NCI-H1930 (cell line): ENCODE results near the gene PCBP3.
"Not testable (repeated sequence)": the region's sequence is repeated elsewhere in the genome, so short reads cannot be mapped to it uniquely, and the experiment has no call there.

Experiments used
- DNase-seq, 2 experiments: peaks; one replicate each; lab custom pipeline; 2025; lab: John Stamatoyannopoulos, UW

The PCBP3 gene

DNA sequence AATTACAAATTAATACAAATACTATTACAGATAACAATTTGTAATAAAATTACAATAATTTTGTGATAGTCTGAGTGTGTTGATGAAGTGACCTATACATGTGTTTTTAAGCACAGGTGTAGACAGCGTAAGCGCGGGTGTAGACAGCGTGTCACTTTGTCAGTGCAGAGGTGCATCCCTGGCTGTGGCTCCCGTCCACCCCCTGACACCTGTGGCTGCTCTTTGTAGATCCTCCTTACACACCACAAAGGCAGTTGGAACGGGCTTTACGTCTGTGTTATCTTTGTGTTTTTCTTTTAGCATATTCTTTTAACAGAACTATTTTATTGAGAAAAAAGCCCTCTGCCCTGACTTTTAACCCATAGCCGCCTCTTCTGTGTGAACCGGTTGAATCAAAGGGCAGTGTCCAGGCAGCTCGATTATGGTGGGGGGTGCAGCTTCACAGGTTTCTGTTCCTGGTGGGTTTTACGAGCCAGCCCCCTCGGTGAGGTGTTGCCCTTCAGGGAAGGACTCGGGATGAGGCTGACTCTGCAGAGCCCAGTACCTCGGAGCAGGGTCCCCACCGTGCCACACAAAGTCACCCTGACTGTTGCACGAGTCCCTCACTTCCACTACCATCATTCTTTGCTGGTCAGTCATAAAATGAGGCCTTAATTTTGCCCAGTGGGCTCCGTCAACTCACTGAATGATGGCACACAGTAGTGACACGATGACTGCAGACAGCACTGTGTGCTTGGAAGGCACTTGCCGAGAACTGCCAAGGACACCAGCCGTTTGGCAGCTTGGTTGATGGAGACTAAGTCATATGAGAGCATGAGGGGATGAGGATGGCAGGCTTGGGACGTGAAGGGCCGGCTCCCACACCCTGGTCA is 251.6 kb downstream of the PCBP3 start:
- DNase-seq: no peak

DNA sequence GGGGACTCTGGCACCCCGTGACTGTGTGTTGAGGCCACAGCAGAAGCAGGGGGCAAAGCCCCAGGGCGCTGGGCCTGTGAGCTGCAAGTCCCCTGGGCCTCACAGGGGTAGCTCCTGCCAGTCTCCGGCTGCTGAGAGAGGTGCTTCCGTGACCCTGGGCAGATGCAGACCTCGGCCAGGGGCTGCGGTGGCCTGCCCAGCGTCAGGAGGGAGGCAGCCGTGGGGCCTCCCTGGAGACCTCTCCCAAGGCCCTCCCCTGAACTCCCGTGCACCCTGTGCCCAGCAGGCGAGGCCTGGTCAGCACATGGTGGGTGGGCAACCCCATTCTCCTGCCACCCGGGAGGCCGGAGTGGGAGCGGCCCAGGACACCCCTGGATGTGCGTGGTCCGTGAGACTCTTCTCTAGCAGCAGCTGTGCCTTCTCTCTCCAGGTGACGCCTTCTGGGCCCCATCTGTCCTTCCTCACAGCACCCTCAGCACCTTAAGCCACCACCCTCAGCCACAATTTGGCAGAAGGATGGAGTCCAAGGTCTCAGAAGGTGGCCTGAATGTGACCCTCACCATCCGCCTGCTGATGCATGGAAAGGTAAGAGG is 252.3 kb downstream of the PCBP3 start:
- no peak for DNase-seq

DNA sequence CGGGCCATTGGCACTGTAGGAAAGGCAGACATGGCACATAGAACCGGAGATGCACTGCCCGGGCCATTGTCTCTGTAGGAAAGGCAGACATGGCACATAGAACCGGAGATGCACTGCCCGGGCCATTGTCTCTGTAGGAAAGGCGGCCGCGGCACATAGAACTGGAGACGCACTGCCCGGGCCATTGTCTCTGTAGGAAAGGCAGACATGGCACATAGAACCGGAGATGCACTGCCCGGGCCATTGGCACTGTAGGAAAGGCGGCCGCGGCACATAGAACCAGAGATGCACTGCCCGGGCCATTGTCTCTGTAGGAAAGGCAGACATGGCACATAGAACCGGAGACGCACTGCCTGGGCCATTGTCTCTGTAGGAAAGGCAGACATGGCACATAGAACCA is 252.9 kb downstream of the PCBP3 start:
- DNase-seq: not testable (repeated sequence)

DNA sequence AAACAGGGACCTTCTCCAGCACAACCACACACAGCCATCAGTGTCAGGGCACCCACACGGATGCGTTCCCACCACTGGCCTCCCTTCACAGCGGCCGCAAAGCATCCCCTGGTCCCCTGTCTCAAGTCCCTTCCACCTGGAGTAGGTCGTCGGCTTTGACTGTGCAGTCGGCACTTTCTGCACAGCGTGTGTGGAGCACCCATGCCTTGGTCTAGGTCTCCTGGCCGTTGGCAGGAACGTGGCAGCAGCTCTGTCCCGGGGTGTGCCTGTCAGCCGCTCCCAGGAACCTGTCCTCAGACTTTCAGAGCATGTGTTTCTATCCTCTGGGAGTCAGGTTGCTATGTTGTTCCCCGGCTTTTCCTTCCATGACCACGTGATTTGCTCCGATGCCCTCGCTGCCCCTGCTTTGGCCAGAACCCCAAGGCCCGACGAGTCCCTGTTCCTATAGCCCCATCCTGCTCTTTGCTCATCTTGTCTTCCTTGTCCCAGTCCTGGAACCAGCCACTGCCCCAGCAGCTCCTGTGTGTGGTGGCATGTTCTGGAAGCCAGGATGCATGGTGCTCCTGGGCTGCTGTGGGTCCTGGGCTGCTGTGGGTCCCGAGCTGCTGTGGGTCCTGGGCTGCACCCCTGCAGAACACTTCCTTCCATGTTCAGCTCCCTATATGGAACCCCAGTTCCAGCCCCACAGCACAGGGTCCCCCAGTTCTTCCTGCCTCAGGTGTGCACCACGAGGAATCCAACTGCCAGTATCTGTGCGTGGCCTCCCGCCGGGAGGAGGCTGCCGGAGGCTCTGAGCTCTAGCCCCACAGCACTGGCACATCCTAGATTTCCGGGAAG is 253.9 kb downstream of the PCBP3 start:
- no peak for DNase-seq

DNA sequence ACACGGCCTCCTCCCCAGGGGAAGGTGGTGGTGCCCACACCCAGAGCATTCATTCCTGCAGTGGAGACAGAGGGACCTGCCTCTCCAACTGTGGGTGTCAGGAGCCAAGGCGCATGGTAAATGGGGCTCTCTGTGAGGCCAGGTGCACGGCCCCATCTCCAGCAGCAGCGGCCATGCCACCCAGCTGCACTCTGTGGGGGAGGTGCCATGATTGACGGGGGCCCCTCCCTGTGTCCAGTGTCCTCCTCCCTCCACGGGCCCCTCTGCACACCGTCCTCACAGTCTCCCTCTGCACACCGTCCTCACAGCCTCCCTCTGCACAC is 254.5 kb downstream of the PCBP3 start:
- no peak for DNase-seq

DNA sequence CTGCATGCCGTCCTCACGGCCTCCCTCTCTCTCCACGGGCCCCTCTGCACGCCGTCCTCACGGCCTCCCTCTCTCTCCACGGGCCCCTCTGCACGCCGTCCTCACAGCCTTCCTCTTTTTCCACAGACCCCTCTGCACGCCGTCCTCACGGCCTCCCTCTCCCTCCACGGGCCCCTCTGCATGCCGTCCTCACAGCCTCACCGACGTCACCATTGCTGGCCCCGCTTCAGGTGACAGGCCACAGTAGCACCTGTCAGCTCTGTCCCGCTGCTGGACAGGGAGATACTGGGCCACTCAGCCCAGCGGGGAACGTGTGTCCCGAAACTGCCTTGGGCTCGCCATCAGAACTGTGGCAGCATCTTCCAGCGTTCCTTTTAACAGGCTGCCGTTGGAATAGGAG is 255.3 kb downstream of the PCBP3 start:
- no peak for DNase-seq

DNA sequence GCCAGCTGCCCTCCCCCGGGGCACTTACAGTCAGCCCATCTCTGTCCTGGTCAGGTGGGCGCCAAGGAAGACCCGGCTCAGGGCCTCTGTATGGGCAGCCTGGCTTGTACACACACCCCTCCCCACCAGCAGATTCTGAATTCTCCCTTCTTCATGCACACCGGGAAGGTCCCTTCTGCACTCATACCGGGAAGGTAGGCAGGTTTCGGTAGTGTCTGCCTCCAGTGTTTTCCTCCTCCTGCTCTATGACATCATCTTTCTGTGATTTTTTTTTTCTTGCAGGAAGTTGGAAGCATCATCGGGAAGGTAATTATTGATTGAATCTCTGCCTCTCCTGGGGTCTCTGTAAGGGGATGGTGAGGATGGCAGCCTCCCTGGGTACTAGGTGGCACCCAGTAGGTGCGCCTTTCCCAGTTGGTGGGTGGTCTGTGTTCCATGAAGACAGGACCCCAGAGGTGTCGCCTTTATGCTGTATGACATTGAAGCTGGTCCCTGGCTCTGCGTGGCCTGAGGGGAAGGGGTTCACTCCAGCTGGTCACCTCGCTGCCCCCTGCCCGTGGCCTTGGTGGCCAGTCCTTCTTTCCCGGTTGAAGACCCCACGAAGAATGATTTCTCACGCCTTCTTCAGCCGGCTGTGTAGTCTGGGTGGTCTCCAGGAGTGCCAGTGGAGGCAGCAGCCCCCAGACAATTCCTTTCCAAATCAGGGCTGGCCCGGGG is 255.9 kb downstream of the PCBP3 start:
- no peak for DNase-seq

DNA sequence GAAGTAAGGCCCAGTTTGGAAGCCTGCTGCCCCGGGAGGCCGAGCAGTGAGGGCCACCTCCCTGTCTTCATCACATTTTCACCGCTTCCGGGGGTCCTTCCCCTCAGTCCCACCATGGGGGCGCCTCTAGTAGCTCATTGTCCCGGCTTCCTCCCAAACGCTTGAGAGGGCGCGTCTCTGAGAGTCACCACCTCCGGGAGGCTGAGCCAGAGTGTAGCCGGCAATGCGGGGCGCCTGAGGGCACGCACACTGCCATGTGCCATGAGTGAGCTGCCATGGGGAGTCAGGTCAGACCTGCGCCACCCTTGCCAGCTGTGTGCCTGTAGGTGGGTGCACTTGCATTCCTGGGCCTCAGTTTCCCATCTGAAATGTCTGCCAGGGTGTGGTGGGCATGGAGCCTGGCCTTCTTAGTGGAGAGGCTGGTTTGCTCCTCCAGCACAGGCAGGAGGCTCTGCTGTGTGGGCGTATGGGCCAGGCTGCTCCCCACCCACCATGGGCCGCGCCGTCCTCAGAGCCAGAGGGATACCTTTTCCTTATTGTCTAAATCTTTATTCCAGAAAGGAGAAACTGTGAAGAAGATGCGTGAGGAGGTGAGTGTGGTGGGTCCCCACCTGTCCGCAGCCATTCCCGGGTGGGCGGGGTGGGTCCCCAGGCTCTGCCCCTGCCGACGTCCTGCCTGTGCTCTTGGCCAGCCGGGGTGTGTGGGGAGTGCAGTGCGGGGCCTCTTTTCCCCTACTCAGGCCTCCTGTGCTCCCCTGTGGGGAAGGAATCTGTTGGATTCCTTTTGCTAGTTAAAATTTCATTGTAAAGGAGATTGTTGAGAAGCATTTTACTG is 256.7 kb downstream of the PCBP3 start:
- no peak for DNase-seq

DNA sequence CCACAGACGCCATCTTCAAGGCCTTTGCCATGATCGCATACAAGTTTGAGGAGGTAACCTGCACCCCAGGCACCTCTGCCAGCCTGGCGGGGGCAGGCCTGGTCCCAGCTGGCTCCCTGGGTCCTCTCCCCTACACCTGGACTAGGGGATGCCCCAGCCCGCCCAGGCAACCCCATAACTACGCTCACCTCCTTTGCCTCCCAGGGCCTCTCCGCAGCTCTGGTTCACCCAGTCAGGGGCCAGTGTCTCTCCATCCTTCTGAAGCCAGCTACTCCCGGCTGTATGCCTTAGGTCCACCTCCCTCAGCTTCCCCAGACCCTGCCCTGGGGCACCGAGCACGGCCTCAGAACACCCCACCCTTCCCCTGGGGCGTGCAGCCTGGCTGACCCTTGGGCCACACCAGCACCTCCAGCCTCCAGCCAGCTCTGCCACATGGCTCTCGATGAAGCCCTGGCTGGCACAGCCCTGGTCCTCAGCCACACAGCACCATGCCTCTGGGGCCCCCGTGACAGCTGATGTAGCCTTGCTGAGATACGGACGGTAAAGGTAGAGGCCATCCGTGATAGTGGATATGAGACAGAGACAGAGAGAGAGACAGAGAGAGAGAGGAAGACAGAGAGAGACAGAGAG is 257.7 kb downstream of the PCBP3 start:
- no peak for DNase-seq

DNA sequence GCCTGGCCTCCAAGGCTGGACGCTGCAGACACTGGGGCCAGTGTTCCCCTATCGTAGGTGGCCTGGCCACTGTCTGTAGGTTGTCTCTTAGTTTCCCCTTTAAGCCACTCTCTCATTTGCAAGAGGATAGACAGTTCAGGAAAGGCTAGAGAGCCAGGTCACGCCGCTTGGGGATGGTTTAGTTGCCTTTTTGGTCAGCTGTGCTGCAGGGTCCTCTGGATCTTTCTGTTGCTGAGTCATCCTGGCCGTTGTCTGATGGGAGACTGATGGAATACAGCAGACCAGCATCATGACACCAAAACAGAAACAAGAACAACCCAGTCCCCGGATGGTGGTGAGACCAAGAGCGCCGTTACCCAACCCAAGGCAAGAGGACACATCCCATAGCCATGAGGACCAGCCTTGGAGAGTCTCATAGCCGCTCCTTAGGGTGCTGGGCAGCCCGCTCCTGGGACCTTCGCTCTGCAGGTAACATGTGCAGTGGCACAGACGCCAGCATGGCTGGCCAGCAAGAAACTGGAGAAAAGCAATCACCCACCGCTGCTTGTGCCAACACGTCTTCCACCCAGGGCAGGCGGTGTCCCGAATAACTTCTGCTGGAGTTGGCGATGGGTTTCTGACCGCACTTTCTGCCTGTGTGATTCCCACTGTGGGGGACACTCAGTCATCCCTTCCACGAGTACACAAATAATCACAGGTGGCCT is 258.9 kb downstream of the PCBP3 start:
- DNase-seq: no peak

DNA sequence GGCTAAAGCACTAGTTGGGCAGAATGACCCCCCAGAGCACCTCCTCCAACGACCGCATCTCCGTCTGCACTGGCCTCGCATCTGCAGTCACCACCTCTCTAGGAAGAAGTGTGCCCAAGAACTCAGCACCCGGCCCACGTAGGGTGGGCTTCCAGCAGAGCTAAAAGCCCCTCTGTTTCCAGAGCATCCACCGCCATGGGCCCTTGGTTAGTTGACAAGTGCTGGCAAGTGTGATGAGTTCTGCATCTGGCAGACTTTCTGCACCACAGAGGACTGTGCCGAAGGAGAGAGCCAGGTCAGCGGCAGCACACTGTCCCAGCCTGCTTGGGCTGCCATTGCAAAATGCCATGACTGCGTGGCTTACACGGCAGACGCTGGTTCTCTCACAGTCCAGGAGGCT is 261.7 kb downstream of the PCBP3 start:
- no peak for DNase-seq

DNA sequence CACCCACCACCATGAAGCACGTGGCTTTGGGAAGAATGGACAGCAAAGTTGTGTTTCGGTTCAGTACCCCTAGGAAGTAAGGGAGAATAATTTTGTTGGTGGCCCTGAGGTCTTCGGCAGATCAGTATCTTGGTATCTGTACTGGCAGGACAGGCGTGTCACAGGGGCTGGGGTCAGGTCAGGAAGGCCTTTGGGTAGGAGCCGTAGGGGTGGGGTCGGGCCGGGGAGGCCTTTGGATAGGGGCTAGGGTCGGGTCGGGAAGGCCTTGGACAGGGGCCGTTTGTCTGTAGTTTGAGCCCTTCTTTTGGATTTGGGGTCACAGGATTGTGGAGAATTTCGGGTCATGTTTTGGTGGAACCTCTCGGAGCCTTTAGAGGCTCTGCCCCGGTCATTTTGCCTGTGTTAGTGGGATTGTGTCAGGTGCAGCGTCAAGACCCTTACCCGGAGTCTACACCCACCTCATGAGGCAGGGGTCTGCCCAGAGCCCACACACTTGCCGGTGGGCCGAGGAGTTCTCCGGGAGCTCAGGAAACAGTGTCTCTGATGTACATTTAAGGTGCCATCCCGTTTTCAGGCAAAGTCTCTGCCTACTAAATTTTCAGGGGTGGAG is 262.8 kb downstream of the PCBP3 start:
- no peak for DNase-seq

DNA sequence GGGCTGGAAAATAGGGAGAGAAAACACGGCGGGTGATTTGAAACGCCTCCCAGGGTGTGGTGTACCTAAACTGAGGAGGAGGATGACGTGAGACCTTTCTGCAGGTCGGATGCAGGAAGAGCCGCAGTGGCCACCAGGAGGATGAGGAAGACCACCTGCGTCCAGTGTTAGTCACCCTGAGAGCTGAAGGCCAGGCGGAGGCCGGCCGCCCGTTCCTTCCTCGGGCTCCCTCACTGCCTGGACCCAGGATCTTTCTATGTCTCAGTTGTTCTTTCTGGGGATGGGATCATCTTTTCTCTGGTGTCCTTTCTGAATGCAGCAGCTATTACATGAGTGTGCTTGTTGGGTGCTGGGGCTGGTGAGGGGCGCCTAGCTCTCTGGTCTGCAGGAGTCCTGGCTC is 263.3 kb downstream of the PCBP3 start:
- no peak for DNase-seq

DNA sequence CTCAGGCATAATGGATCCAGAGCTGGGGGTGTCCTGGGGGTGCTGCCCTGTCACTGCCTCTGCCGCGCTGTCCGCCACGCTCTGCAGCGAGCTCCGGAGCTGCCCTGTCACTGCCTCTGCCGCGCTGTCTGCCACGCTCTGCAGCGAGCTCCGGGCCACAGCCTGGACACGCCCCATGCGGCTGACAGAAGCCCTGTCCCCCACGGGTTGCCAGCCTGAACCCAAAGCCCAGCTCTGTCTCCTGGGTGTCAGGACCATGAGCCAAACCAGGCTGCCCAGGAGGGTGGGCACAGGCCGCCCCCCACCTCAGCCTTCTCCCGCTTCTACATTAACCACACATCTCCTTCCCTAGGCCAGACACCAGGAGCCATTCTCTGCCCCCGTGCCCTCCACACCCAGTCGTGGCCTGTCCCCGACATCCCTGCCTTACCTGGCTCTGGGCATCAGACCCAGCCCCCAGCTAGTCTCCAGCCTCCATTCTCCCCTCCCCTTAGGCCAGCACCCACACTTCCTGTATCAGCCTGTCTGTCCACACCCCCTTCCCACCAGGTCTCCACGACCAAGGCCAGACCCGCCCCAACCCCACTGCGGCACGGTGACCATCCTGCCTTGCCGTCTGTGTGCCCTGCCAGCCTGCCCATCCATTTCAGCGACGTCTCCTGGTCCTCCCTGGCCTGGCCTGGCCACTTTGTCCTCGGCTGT is 265.2 kb downstream of the PCBP3 start:
- no peak for DNase-seq

DNA sequence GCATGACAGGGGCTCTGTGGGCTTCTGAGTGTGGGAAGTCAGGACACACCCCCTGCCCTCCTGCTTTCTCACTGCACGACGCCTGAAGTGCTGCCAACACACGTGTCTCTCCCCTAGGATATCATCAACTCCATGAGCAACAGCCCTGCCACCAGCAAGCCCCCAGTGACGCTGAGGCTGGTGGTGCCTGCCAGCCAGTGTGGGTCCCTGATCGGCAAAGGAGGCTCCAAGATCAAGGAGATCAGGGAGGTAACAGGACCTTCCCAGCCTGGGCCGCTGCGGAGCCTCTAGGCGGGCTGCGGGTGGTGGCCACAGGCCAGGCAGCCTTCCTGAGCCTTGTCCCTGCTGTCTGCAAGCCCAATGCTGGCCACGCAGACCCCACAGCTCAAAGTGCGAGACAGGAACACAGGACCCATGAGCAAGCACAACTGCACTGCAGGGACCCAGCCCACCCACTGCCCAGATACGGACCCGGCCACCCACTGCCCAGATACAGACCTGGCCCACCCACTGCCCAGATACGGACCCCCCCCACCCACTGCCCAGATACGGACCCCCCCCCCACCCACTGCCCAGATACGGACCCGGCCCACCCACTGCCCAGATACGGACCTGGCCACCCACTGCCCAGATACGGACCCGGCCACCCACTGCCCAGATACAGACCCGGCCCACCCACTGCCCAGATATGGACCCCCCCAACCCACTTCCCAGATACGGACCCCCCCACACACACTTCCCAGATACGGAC is 265.9 kb downstream of the PCBP3 start:
- DNase-seq: no peak

DNA sequence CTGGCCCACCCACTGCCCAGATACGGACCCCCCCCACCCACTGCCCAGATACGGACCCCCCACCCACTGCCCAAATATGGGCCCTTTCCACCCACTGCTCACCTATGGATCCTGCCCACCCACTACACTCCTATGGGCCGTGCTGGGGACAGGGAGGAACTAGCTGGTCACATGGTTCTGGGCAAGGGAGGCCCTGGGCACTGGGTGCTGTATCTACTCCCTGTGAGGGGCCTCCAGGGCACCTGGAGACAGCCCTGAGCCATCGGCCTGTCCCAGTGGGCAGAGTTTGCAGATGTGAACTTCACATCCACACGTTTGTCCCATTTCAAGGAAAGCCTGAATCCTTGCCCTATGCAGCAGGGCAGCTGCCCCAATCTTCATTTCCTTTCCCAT is 266.6 kb downstream of the PCBP3 start:
- no peak for DNase-seq

DNA sequence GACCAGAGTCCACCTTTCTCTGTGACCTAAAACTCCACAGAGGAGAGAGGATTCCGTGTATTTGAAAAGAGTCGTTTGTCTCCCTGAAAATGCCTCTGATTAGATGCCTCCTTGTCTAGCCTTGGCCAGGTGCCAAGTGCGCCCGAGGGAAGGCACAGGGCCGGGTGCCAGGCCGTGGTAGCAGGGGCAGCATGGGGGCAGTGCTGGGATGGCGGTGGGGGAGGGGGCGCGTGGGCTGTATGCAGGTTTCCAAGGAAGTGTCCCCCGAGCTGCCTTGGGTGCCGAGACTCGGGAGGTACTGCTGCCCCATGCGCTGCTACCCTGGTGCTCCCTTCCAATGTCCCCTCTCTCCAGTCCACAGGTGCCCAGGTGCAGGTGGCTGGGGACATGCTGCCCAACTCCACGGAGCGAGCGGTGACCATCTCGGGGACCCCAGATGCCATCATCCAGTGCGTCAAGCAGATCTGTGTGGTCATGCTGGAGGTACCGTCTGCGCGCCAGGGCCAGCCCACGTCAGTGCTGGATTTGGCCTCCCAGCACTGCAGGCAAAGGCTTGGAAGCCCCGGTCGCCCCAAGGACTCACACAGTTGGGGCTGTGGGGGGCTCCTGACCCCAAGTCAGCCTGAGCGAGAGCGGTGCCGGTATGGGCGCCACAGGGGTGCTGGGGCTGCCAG is 267.2 kb downstream of the PCBP3 start:
- no peak for DNase-seq

DNA sequence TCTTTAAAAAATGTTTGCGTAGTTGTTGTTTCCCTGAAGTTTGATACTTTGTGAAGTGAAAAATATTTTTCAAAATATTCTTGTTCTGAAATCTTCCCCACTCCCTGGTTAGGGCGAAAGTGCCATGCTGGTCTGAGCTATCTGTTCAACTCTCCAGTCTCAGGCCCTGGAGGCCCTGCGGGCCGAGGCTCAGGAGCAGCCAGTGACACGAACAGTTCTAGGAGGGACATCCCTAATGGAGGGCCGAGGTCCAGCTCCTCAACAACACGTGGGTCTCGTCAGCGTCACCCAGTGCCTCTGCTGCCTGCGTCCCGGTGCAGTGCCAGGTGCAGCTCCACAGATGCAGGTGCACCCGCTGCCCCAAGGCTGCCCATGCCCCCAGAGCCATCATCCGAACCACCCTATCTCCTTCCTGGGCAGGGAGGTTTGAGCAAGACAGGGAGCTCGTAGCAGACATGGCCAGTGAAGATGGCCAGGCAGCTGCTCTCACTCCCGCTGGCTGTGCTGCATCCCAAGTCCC is 268.3 kb downstream of the PCBP3 start:
- no peak for DNase-seq
